GM12872 (cell line): ENCODE measurements around the gene HNRNPDL.

Source experiments
- CTCF ChIP-seq: IDR thresholded peaks from 3 replicates; pipeline ENCODE4 v1.5.1; 2011; ENCODE audit warnings: low read depth, mild to moderate bottlenecking, low read length, moderate library complexity; ENCODE audit not compliant: insufficient read depth

The HNRNPDL gene

GRCh38 chr4:82380344-82380743, 49.9 kb downstream of the HNRNPDL start:
- no peak for TF ChIP-seq CTCF

- TF ChIP-seq CTCF: no peak
Observed at GRCh38 chr4:82376109-82376508, 54.2 kb downstream of the HNRNPDL start.

- TF ChIP-seq CTCF: no peak
Observed at GRCh38 chr4:82373816-82374625, 56.2 kb downstream of the HNRNPDL start, which contains the start of gene HNRNPD. HNRNPD (minus strand) TSS chr4:82373991; CDS start chr4:82373678, 313 bp downstream.

GRCh38 chr4:82373486-82373815, 56.8 kb downstream of the HNRNPDL start:
- TF ChIP-seq CTCF: no peak
